GM18502 (cell line): Measurements from ENCODE around the gene CHCT1.
"Not testable (repeated sequence)": the region's sequence is repeated elsewhere in the genome, so short reads cannot be mapped to it uniquely, and the experiment has no call there.

Experiments used
- ATAC-seq: cut with Tn5 transposase; IDR thresholded peaks from one replicate; pipeline ENCODE4 v1.9.1; 2021; ENCODE audit warnings: mild to moderate bottlenecking; ENCODE audit not compliant: unreplicated experiment, poor library complexity

CHCT1 gene

GRCh38 chr17:60398227-60398959, 23.9 kb upstream of the CHCT1 start:
- peak; percentile 69 for ATAC-seq

DNA sequence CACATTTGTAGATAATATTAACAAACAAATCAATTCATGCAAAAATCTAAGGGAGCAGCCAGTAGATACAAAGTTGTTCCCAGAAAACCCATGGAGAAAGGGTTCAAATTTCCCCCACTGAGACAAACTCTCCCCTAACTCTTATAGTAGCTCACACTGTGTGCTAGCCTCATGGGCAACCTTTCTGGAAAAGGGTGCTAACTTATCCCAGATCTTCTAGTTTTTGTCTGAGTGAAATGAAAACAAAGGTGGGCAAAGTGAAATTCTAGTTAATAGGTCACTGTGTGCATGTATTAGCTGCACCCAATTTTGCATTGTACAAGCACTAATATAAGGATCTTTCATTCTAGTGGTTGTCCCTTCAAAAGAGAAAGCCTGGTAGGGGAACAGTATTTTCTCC, 20.5 kb upstream of the CHCT1 start:
- no peak for ATAC-seq

- no peak for ATAC-seq
Measured at GRCh38 chr17:60403523-60403810, 18.8 kb upstream of the CHCT1 start.

DNA sequence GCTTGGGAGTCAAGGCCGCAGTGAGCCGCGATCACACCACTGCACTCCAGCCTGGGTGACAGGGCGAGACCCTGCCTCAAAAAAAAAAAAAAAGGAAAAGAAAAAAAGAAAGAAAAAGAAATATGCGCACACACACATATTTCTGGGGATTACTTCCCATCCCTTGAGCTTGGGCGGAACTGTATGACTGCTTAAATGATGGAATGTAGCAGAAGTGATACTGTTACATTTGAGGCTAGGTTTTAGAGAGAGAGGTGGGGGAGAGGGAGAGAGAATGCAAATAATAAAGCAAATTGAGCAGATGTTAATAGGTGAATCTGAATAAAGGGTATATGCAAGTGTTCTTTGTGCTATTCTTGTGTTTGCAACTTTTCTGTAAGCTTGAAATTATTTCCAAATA, 18.3 kb upstream of the CHCT1 start:
- ATAC-seq: no peak

- no peak for ATAC-seq
Measured at GRCh38 chr17:60406887-60407286, 15.4 kb upstream of the CHCT1 start.

GRCh38 chr17:60410001-60410400, 12.3 kb upstream of the CHCT1 start:
- ATAC-seq: no peak

DNA sequence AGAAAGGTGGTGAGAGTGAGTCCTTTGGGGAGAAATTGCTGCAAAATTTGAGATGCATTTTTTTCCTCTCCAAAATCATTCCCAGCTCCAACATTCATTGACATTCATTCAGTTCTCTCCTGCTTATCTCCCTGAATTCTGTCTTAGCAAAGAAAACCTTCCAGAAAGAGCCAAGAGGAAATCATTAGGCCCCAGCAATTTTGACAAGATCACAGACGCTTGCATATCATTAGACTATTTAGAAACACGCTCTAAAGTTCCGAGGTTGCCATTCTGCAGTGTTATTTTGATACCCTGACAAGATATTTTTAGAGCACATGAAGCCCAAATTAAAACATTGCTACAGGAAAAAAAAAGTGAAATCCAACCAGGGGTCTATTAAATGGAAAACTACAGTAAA, 9.6 kb upstream of the CHCT1 start:
- ATAC-seq: no peak

- no peak for ATAC-seq
Measured at GRCh38 chr17:60415146-60415545, 7.1 kb upstream of the CHCT1 start.

GRCh38 chr17:60416368-60416925, 5.8 kb upstream of the CHCT1 start:
- ATAC-seq: no peak

GRCh38 chr17:60419003-60419402, 3.3 kb upstream of the CHCT1 start:
- ATAC-seq: not testable (repeated sequence)

GRCh38 chr17:60419875-60420274, 2.4 kb upstream of the CHCT1 start:
- not testable (repeated sequence) for ATAC-seq

DNA sequence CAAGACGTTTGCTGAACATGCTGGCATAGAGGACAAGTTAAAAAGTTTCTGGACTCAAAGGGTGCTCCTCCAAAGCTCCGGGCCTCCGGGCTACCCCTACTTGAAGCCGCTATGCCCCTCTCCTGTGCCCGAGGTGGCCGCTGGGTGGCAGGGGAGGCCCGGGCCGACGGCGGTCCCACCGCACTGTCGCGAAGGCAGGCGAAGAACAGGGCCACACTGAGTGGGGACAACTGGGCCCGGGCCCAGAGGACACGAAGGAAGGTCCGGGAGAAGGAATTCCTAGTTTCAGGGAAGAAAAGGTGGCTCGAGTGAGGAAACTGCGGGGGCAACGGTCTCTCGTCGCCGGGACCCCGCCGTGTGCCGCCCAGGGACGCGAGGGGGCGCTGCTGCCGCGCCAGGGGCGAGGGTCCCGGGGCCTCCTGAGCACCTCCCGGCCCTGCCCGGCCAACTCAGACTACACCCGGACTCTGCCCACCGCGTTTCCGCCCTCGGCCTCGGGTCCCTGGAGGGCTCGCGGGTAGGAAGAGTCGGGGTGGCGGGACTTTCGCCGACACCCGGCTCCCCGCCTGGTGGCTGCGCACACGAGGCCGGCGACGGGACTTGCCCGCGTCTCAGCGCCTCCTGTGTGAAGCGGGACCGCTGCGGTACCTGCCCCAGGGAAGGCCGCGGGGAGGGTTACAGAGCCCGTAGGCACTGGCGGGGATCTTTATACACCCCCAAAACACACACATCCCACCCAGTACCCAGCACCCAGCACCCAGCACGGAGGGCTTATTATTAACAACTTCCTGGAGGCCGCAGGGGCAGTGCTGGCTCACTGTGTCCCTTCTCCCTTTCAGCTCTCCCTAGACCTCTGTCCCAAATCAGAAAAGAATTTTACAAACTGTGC, 772 bp upstream of the CHCT1 start:
- peak; percentile 86 for ATAC-seq

GRCh38 chr17:60423865-60424264, 1.6 kb downstream of the CHCT1 start:
- ATAC-seq: no peak

- no peak for ATAC-seq
Measured at GRCh38 chr17:60425626-60426025, 3.3 kb downstream of the CHCT1 start.

DNA sequence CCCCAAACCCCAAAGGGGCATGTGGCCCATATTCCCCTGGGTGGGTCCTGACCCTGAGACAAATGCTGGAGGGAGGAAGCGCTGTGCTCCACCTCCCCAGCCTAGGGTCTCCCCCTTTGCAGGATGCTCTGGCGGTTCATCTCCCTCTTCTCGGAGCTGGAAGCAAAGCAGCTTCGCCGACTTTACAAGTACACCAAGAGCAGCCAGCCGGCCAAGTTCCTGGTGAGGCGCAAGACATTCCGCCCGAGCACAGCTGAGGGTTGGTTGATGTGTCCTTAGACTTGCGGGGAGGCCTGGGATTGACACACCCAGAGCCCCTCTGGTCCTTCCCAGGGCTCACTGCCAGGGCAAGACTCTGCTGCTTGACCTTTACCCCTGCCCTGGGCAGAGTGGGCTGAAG, 4.3 kb downstream of the CHCT1 start:
- no peak for ATAC-seq

- ATAC-seq: not testable (repeated sequence)
Measured at GRCh38 chr17:60428491-60428890, 6.2 kb downstream of the CHCT1 start.

GRCh38 chr17:60430561-60430960, 8.3 kb downstream of the CHCT1 start:
- ATAC-seq: not testable (repeated sequence)

DNA sequence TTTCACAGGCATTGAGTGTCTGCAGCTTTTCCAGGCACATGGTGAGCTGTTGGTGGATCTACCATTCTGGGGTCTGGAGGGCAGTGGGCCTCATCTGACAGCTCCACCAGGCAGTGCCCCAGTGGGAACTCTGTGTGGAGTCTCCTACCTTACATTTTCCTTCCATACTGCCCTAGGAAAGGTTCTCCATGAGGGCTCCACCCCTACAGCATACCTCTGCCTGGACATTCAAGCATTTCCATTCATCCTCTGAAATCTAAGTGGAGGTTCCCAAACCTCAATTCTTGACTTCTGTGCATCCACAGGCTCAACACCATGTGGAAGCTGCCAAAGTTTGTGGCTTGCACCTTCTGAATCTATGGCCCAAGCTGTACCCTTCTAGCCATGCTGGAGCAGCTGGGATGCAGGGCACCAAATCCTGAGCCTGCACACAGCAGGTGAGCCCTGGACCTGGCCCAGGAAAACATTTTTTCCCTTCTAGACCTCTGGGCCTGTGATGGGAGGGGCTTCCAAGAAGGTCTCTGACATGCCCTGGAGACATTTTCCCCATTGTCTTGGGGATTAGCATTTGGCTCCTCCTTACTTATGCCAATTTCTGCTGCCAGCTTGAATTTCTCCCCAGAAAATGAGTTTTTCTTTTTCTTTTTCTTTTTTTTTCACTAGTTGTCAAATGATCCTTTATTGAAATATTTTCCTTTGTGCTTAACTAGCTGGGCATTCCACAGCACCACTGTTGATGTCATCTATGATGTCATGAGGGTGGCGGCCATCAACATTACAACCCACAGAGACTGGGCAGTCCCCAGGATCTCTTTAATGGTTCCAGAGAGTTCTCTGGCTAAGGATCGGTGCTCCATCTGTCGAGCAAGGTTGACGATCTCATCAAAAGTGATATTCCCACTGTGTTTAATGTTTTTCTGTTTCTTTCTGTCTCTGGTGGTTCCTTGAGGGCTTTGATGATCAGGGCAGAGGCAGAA, 11.0 kb downstream of the CHCT1 start:
- ATAC-seq: not testable (repeated sequence)

GRCh38 chr17:60435244-60436167, 13.2 kb downstream of the CHCT1 start:
- no peak for ATAC-seq
